GM12873 (cell line): Measurements from ENCODE around the gene ZNF521.

Experiments
- CTCF ChIP-seq: IDR thresholded peaks from 2 replicates; pipeline ENCODE4 v1.5.1; 2012; ENCODE audit warnings: low read depth, mild to moderate bottlenecking, moderate library complexity, low read length, control low read depth; ENCODE audit not compliant: insufficient read depth; ENCODE audit errors: missing control alignments

ZNF521 gene

DNA sequence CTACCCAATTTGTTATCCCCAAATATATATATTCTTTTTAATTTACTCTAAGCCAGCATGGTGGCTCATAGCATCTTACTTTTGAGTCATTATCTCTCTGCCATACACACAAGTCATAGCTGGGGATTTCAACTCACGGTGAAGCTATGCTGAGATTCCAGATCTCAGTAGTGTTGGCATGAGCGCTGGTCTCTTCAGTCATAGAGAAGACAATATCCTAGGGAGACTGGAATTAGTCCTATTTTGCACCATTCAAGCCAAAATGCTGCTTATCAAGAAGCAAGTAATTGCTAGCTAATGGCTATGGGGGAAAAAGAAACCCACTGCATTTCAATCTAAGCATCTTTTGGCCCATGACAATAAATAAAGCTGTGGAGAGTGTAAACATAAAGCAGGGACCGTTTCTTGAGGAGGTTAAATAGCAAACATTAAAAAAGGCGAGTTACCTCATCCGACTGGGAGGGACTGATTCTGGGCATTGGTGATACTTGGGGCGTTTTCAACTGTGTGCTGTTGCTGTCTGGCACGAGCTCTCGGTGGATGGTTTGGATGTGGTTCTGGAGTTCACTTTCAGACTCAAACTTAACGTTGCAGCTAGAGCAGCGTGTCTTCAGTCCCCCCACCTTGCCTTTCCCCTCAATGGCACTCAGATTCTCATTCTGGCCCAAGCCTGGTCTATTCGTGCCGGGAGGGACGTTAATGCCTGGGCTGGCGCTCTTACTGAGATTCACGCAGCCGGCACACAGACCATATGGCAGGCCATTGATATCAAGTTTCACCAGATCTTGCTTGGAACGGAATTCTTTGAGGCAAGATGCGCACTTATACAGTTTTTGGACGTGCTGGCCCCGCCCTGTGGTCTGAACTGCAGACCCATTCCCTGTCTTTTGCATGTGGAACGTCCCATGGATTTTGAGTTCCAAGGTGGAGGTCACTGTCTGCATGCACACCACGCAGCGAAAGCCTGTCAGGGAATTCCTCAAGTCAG is 127.8 kb downstream of the ZNF521 start:
- TF ChIP-seq CTCF: no peak

GRCh38 chr18:25223211-25223610 is 128.8 kb downstream of the ZNF521 start:
- no peak for TF ChIP-seq CTCF

- no peak for TF ChIP-seq CTCF
Observed at GRCh38 chr18:25222648-25223047, 129.3 kb downstream of the ZNF521 start.

DNA sequence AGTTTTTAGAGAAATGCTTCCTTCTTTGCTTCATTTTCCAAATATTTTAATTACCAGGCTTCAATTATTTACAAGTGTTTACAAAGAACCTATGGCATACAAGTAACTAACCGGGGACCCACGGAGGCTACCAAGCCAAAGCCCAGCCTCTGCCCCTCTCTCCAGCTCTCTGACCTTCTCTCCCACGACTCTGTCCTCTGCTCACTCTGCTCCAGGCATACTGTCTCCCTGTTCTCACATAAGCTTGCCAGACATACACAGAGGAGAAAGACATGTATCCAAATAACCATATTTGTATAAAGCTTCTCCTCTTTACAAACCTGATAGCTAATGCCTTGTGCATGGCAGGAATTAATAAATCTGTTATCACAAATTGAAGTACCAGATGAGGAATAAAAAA is 141.3 kb downstream of the ZNF521 start:
- no peak for TF ChIP-seq CTCF

DNA sequence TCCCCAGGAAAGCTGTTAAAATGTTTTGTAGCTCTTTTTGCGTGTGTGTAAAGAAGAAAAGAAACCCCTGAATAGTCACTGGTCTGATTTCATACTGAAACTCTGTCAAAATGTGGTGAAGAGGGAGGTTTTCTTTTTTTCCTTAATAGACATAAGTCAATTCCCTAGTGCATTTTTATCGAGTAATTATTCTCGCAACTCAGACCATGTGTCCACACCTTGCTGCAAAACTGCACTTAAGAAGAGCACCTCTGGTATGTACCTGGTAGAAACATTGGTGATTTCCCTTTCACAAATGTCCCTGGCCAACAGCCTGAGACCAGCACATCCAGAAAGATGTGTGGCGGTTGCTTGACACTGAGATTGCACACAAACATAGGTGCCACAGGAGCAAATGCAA is 159.9 kb downstream of the ZNF521 start:
- no peak for TF ChIP-seq CTCF

DNA sequence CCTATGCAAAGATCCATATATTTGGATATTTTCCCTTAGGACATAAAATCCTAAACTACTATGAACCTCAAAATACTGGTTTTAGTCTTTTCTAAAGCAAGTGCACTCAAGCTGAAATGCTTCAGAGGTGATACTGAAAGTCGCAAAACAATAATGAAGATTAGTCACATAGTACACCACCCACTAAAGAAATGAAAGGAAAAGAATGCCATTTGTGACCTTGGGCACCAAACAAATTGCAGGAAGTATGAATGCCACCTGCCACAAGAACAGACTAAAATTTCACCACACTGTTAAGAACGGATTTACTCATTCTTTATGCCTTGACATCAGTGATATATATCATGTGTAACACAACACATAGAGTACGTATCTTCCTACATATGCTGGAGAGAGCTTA is 161.5 kb downstream of the ZNF521 start:
- TF ChIP-seq CTCF: no peak

DNA sequence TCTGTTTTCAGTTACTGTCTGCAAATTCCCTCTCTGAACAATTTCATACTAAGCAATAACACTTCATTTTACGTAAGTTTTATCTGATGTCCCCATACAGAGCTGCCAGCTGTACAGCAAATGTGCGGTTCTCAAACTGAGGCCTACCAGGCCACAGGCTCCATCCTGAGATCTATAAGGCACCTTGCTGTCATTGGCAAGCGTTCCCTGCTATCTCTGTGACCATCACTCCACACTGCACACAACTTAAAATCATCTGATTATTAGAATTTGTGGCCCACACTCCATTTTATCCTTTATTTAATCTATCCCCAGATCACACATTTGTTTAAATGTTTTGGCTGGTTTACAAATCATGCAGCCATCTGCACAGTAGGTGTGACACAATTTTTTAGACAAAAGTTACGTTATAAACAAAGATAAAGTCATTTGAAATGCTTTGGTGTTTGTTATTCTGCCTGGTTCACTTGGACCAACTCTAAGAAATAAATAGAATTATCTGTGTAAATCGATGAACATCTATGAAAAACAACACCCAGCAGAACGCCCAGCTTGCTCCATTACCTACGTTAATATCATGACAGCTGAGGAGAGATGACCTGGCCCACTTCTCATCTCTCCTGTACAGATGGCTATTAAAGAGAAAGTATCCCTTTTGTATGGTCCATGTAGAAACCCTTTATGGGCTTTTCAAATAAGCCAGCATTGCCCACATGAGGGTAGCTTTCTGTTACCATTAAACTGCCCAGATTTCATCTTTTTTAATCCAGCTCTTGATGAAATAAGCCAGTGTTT is 162.4 kb downstream of the ZNF521 start:
- no peak for TF ChIP-seq CTCF
